WTC11 (cell line): Measurements from ENCODE around the gene RETREG3. TPM values are rescaled to one million over a fixed set of nuclear protein-coding genes. Genes with fewer than 3 reads are reported as not detected.
A peak's percentile ranks its signal among the peaks of the same experiment; 100 is the strongest.

Source experiments
- ATAC-seq: fragments of 200-7000 bp; cut with Tn5 transposase; 2 replicates; pipeline ENCODE4 v1.10.0; 2021; ENCODE audit warnings: mild to moderate bottlenecking, moderate library complexity
- CTCF ChIA-PET: fragments of 300-600 bp; sonication (Branson Sonifier 250); formaldehyde crosslinking; loops from one replicate; lab custom pipeline; 2021; ENCODE audit warnings: antibody characterized with exemption; lab: Charles Lee
- POLR2A ChIA-PET: fragments of 350-600 bp; sonication (Branson Sonifier 250); formaldehyde crosslinking; loops from one replicate; lab custom pipeline; 2021; ENCODE audit warnings: antibody characterized with exemption; lab: Charles Lee
- DNase-seq: peaks from one replicate; pipeline ENCODE4 v3.0.0; 2021; ENCODE audit warnings: low spot score
- H3K27ac Mint-ChIP-seq: 2 replicates; pipeline ENCODE4 v1.8.0; 2021; ENCODE audit warnings: mixed read lengths
- H3K27me3 Mint-ChIP-seq: 2 replicates; pipeline ENCODE4 v1.8.0; 2021; ENCODE audit warnings: low read depth, mild to moderate bottlenecking, moderate library complexity, mixed read lengths
- H3K36me3 Mint-ChIP-seq: 2 replicates; pipeline ENCODE4 v1.8.0; 2021; ENCODE audit warnings: mixed read lengths
- H3K4me1 Mint-ChIP-seq: 2 replicates; pipeline ENCODE4 v1.8.0; 2022; ENCODE audit warnings: mixed read lengths
- H3K4me3 Mint-ChIP-seq: 2 replicates; pipeline ENCODE4 v1.8.0; 2021; ENCODE audit warnings: mild to moderate bottlenecking, moderate library complexity, mixed read lengths
- H3K9me3 Mint-ChIP-seq: 2 replicates; pipeline ENCODE4 v1.8.0; 2021; ENCODE audit warnings: mixed read lengths
- CREB1 ChIP-seq: sonication (generic); formaldehyde crosslinking; IDR thresholded peaks from 2 replicates; pipeline ENCODE4 v1.8.0; 2023; ENCODE audit warnings: mild to moderate bottlenecking, missing genetic modification reagents
- CREM ChIP-seq: sonication (generic); formaldehyde crosslinking; IDR thresholded peaks from 2 replicates; pipeline ENCODE4 v1.8.1; 2022; ENCODE audit warnings: mild to moderate bottlenecking, missing genetic modification reagents, moderate library complexity
- ESRRA ChIP-seq: sonication (generic); formaldehyde crosslinking; IDR thresholded peaks from 2 replicates; pipeline ENCODE4 v1.8.1; 2022; ENCODE audit warnings: mild to moderate bottlenecking, missing genetic modification reagents, borderline replicate concordance
- FOXK1 ChIP-seq: sonication (generic); formaldehyde crosslinking; IDR thresholded peaks from 2 replicates; pipeline ENCODE4 v1.8.0; 2022; ENCODE audit warnings: mild to moderate bottlenecking, moderate library complexity, missing genetic modification reagents
- GABPB1 ChIP-seq: sonication (generic); formaldehyde crosslinking; IDR thresholded peaks from 2 replicates; pipeline ENCODE4 v1.8.1; 2023; ENCODE audit warnings: mild to moderate bottlenecking, missing genetic modification reagents
- HMGA2 ChIP-seq: fragments of 250-450 bp; sonication (Bioruptor Pico); IDR thresholded peaks from 2 replicates; pipeline ENCODE4 v1.4.0; 2021; ENCODE audit warnings: mild to moderate bottlenecking, moderate library complexity
- HMGXB4 ChIP-seq: sonication (generic); formaldehyde crosslinking; IDR thresholded peaks from 2 replicates; pipeline ENCODE4 v1.8.1; 2023; ENCODE audit warnings: mild to moderate bottlenecking, moderate library complexity, missing genetic modification reagents
- NR2C2 ChIP-seq: sonication (generic); formaldehyde crosslinking; IDR thresholded peaks from 2 replicates; pipeline ENCODE4 v1.8.0; 2022; ENCODE audit warnings: mild to moderate bottlenecking, missing genetic modification reagents
- SP1 ChIP-seq: sonication (generic); formaldehyde crosslinking; conservative IDR thresholded peaks from 2 replicates; pipeline ENCODE4 v1.8.1; 2022; ENCODE audit warnings: missing genetic modification reagents
- total RNA-seq: library from RNA; stranded (reverse); gene quantifications from 3 replicates; pipeline ENCODE4 v1.2.3, GENCODE V29; 2021
- TF ChIP-seq, protein P1 (sequence below): sonication (generic); formaldehyde crosslinking; IDR thresholded peaks from 2 replicates; pipeline ENCODE4 v1.8.0; 2023; ENCODE audit warnings: missing genetic modification reagents
- TF ChIP-seq, protein P2 (sequence below): fragments of 250-450 bp; sonication (Bioruptor Pico); IDR thresholded peaks from 2 replicates; pipeline ENCODE4 v2.1.2; 2022; ENCODE audit warnings: mild to moderate bottlenecking, moderate library complexity
- TF ChIP-seq, protein P3 (sequence below): sonication (generic); formaldehyde crosslinking; IDR thresholded peaks from 2 replicates; pipeline ENCODE4 v1.8.1; 2023; ENCODE audit warnings: mild to moderate bottlenecking, missing genetic modification reagents, borderline replicate concordance
- TF ChIP-seq, protein P4 (sequence below): fragments of 250-450 bp; sonication (Bioruptor Pico); IDR thresholded peaks from 2 replicates; pipeline ENCODE4 v1.9.0; 2021; ENCODE audit warnings: mild to moderate bottlenecking, borderline replicate concordance
- TF ChIP-seq, protein P5 (sequence below): sonication (generic); formaldehyde crosslinking; IDR thresholded peaks from 2 replicates; pipeline ENCODE4 v1.8.0; 2022; ENCODE audit warnings: mild to moderate bottlenecking, missing genetic modification reagents

The RETREG3 gene
- total RNA-seq, 1 experiment from 2014 or later: 40.4 TPM

GRCh38 chr17:42561897-42562387 lies 47.2 kb downstream of the RETREG3 start, which contains the start of gene COASY (continued):
- TF ChIP-seq HMGXB4 (peak; percentile 55; the same call in 1 of the 2 replicates), SP1 (peak; percentile 63), HMGA2 (CRISPR knock-in tag) (no peak), CREM (CRISPR knock-in tag) (peak; percentile 71), NR2C2 (CRISPR knock-in tag) (peak; percentile 95), GABPB1 (CRISPR knock-in tag) (peak; percentile 94), ESRRA (CRISPR knock-in tag) (0 out of 2 replicates have a peak, but pooled peaks have one; percentile 42)
- TF ChIP-seq, protein P1, sequence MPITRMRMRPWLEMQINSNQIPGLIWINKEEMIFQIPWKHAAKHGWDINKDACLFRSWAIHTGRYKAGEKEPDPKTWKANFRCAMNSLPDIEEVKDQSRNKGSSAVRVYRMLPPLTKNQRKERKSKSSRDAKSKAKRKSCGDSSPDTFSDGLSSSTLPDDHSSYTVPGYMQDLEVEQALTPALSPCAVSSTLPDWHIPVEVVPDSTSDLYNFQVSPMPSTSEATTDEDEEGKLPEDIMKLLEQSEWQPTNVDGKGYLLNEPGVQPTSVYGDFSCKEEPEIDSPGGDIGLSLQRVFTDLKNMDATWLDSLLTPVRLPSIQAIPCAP (CRISPR knock-in tag): no peak
- TF ChIP-seq, protein P2, sequence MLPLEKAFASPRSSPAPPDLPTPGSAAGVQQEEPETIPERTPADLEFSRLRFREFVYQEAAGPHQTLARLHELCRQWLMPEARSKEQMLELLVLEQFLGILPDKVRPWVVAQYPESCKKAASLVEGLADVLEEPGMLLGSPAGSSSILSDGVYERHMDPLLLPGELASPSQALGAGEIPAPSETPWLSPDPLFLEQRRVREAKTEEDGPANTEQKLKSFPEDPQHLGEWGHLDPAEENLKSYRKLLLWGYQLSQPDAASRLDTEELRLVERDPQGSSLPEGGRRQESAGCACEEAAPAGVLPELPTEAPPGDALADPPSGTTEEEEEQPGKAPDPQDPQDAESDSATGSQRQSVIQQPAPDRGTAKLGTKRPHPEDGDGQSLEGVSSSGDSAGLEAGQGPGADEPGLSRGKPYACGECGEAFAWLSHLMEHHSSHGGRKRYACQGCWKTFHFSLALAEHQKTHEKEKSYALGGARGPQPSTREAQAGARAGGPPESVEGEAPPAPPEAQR (CRISPR knock-in tag): no peak
- TF ChIP-seq, protein P3, sequence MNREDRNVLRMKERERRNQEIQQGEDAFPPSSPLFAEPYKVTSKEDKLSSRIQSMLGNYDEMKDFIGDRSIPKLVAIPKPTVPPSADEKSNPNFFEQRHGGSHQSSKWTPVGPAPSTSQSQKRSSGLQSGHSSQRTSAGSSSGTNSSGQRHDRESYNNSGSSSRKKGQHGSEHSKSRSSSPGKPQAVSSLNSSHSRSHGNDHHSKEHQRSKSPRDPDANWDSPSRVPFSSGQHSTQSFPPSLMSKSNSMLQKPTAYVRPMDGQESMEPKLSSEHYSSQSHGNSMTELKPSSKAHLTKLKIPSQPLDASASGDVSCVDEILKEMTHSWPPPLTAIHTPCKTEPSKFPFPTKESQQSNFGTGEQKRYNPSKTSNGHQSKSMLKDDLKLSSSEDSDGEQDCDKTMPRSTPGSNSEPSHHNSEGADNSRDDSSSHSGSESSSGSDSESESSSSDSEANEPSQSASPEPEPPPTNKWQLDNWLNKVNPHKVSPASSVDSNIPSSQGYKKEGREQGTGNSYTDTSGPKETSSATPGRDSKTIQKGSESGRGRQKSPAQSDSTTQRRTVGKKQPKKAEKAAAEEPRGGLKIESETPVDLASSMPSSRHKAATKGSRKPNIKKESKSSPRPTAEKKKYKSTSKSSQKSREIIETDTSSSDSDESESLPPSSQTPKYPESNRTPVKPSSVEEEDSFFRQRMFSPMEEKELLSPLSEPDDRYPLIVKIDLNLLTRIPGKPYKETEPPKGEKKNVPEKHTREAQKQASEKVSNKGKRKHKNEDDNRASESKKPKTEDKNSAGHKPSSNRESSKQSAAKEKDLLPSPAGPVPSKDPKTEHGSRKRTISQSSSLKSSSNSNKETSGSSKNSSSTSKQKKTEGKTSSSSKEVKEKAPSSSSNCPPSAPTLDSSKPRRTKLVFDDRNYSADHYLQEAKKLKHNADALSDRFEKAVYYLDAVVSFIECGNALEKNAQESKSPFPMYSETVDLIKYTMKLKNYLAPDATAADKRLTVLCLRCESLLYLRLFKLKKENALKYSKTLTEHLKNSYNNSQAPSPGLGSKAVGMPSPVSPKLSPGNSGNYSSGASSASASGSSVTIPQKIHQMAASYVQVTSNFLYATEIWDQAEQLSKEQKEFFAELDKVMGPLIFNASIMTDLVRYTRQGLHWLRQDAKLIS (CRISPR knock-in tag): no peak
- TF ChIP-seq, protein P4, sequence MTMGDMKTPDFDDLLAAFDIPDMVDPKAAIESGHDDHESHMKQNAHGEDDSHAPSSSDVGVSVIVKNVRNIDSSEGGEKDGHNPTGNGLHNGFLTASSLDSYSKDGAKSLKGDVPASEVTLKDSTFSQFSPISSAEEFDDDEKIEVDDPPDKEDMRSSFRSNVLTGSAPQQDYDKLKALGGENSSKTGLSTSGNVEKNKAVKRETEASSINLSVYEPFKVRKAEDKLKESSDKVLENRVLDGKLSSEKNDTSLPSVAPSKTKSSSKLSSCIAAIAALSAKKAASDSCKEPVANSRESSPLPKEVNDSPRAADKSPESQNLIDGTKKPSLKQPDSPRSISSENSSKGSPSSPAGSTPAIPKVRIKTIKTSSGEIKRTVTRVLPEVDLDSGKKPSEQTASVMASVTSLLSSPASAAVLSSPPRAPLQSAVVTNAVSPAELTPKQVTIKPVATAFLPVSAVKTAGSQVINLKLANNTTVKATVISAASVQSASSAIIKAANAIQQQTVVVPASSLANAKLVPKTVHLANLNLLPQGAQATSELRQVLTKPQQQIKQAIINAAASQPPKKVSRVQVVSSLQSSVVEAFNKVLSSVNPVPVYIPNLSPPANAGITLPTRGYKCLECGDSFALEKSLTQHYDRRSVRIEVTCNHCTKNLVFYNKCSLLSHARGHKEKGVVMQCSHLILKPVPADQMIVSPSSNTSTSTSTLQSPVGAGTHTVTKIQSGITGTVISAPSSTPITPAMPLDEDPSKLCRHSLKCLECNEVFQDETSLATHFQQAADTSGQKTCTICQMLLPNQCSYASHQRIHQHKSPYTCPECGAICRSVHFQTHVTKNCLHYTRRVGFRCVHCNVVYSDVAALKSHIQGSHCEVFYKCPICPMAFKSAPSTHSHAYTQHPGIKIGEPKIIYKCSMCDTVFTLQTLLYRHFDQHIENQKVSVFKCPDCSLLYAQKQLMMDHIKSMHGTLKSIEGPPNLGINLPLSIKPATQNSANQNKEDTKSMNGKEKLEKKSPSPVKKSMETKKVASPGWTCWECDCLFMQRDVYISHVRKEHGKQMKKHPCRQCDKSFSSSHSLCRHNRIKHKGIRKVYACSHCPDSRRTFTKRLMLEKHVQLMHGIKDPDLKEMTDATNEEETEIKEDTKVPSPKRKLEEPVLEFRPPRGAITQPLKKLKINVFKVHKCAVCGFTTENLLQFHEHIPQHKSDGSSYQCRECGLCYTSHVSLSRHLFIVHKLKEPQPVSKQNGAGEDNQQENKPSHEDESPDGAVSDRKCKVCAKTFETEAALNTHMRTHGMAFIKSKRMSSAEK (CRISPR knock-in tag): no peak

DNA sequence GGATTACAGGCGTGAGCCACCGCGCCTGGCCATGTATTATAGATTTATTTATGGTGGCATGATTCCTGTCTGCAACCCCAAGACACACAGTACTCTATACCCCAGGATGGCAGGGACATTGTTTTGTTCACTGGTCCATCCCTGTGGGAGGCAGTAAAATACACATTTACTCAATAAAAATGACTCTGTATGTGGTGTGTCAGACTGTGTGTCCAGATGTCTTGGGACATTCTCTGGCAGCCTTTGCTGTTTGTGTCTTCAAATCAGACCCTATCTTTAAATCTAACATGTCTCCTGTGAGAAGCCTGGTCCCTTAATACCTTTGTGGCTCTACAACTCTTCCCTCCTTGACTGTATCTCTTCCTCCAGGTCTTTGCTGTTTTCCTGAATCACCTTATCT lies 48.9 kb downstream of the RETREG3 start:
- Mint-ChIP-seq H3K4me3 (no peak overlapping the region), H3K27me3 (no peaks in the 10 kb centered on the region), H3K4me1 (peaks cover 21% of the 10 kb centered on the region), H3K27ac (no peak overlapping the region), H3K36me3 (no peaks in the 10 kb centered on the region; the same call in 1 of the 2 replicates), H3K9me3 (no peaks in the 10 kb centered on the region)
- DNase-seq (no peak), ATAC-seq (no peak)
- CTCF ChIA-PET: no interaction called here
- TF ChIP-seq FOXK1 (CRISPR knock-in tag): no peak
- no peak for TF ChIP-seq CREB1 (CRISPR knock-in tag)
- TF ChIP-seq, protein P5, sequence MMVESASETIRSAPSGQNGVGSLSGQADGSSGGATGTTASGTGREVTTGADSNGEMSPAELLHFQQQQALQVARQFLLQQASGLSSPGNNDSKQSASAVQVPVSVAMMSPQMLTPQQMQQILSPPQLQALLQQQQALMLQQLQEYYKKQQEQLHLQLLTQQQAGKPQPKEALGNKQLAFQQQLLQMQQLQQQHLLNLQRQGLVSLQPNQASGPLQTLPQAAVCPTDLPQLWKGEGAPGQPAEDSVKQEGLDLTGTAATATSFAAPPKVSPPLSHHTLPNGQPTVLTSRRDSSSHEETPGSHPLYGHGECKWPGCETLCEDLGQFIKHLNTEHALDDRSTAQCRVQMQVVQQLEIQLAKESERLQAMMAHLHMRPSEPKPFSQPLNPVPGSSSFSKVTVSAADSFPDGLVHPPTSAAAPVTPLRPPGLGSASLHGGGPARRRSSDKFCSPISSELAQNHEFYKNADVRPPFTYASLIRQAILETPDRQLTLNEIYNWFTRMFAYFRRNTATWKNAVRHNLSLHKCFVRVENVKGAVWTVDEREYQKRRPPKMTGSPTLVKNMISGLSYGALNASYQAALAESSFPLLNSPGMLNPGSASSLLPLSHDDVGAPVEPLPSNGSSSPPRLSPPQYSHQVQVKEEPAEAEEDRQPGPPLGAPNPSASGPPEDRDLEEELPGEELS (CRISPR knock-in tag): no peak
- POLR2A ChIA-PET: no interaction called here
